Vagina (tissue), 2 donors: ENCODE measurements around the gene FZD2. TPM values are rescaled to one million over a fixed set of nuclear protein-coding genes. Genes with fewer than 3 reads are reported as not detected.
A peak's percentile ranks its signal among the peaks of the same experiment; 100 is the strongest.
"Not testable (repeated sequence)": the region's sequence is repeated elsewhere in the genome, so short reads cannot be mapped to it uniquely, and the experiment has no call there.

ENCODE experiments used
- DNase-seq, 2 donors: peaks; one replicate each; pipeline ENCODE4 v3.0.0-alpha.2; 2017; ENCODE audit errors: extremely low spot score in 2 of 2
- H3K27ac ChIP-seq: fragments of 200-600 bp; sonication (generic); one replicate; pipeline ENCODE4 v1.5.1; 2019
- H3K27me3 ChIP-seq: fragments of 200-600 bp; sonication (generic); one replicate; pipeline ENCODE4 v1.5.1; 2019
- H3K36me3 ChIP-seq, 2 donors: fragments of 200-600 bp; sonication (generic); one replicate each; pipeline ENCODE4 v1.5.1; 2017 to 2019
- H3K4me1 ChIP-seq: fragments of 200-600 bp; sonication (generic); one replicate; pipeline ENCODE4 v1.5.1; 2019
- H3K4me3 ChIP-seq, 2 donors: fragments of 200-600 bp; sonication (generic); 1 replicate in 1 of 2; 2 replicates in 1 of 2; pipeline ENCODE4 v1.5.1; 2016 to 2019
- H3K9me3 ChIP-seq: fragments of 200-600 bp; sonication (generic); one replicate; pipeline ENCODE4 v1.5.1; 2019
- POLR2A ChIP-seq, 2 donors: fragments of 450-650 bp; IDR thresholded peaks; one replicate each; pipeline ENCODE4 v1.6.1; 2017; ENCODE audit warnings: antibody characterized with exemption in 2 of 2, mild to moderate bottlenecking in 2 of 2, moderate library complexity in 2 of 2
- POLR2AphosphoS5 ChIP-seq, 2 donors: sonication (generic); formaldehyde crosslinking; IDR thresholded peaks; one replicate each; pipeline ENCODE4 v1.9.0; 2017; ENCODE audit warnings: antibody characterized with exemption in 2 of 2, mild to moderate bottlenecking in 2 of 2, low read depth in 1 of 2; ENCODE audit not compliant: insufficient read depth in 1 of 2
- intact Hi-C: fragments of 100-400 bp; cut with DNase I; formaldehyde crosslinking; loops from one replicate; pipeline ENCODE4 v1.15.1; 2023
- total RNA-seq: library from RNA; depleted of rRNA; stranded (reverse); fragments of >200 nt; gene quantifications from one replicate; pipeline ENCODE4 v1.2.3, GENCODE V29; 2016
- TF ChIP-seq, protein P1 (sequence below), 3 experiments: fragments of 450-650 bp in 2 of 3; fragments of 200-600 bp in 1 of 3; sonication (generic) in 1 of 3; IDR thresholded peaks; one replicate each; pipeline ENCODE4 v1.5.1; 2017 to 2019; ENCODE audit warnings: antibody characterized with exemption in 3 of 3, mild to moderate bottlenecking in 2 of 3, moderate library complexity in 2 of 3

The FZD2 gene
- total RNA-seq, 1 donor from 2014 or later = 7.6 TPM

DNA sequence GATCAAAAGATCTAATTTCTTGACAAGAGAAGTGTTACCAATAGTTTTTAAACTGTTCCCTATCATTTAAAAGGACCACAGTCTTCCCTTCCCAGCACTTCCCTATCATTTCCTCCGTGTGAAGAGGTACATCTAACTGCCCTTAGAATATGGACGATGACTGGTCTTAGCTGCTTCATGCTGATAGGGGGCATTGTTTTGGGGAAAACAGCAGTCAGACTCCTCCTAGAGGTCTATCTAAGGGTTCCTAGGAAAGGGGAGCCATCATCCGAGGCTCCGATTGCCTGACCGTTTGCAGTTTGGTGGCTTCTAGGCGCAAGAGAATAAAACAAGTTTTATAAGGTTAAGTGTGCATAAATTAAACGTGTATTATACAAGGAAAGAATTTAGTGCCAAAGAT is 7.1 kb downstream of the FZD2 start:
- Histone ChIP-seq H3K27ac (no peak overlapping the region), H3K4me3 (no peak overlapping the region), H3K9me3 (no peaks in the 10 kb centered on the region), H3K36me3 (no peaks in the 10 kb centered on the region), H3K27me3 (no peaks in the 10 kb centered on the region), H3K4me1 (peaks cover 8% of the 10 kb centered on the region)
- intact Hi-C loops = no loop called here
- DNase-seq = no peak
- TF ChIP-seq POLR2A (IDR thresholded peaks at IDR 0.05) (no peak), POLR2AphosphoS5 (IDR thresholded peaks at IDR 0.05; ENCODE audit: insufficient read depth in 1 of 2, low read depth in 1 of 2) (no peak)
- TF ChIP-seq, protein P1, sequence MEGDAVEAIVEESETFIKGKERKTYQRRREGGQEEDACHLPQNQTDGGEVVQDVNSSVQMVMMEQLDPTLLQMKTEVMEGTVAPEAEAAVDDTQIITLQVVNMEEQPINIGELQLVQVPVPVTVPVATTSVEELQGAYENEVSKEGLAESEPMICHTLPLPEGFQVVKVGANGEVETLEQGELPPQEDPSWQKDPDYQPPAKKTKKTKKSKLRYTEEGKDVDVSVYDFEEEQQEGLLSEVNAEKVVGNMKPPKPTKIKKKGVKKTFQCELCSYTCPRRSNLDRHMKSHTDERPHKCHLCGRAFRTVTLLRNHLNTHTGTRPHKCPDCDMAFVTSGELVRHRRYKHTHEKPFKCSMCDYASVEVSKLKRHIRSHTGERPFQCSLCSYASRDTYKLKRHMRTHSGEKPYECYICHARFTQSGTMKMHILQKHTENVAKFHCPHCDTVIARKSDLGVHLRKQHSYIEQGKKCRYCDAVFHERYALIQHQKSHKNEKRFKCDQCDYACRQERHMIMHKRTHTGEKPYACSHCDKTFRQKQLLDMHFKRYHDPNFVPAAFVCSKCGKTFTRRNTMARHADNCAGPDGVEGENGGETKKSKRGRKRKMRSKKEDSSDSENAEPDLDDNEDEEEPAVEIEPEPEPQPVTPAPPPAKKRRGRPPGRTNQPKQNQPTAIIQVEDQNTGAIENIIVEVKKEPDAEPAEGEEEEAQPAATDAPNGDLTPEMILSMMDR (IDR thresholded peaks at IDR 0.05) = no peak

DNA sequence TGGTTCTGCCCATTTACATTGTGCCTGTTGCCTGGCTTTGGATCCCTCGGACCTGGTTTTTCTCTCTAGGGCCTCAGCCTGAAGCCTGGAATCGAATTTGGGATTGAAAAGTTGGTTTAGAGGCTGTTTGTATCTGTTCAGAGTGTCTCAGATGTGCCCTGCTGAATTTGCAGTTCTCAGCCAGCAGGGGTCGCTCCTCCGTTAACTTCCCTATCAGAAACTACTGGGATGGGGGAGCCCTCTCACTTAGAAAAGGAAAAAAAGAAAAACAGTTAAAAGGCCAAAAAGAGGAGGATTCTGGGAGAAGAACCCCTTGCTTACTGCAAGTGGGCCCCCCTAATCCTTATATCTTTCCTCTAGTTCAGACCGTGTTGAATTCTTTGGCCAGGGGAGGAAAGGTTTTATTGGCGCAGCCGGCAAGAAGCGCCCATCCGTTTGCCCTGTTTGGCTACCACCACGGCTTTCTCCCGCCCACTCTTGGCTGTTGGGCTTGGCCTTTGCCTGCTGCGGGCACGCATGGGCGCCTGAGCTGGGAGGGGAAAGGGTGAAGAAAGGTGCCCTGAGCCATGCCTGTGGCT is 8.7 kb downstream of the FZD2 start:
- Histone ChIP-seq H3K27me3 (no peaks in the 10 kb centered on the region), H3K4me1 (no peaks in the 10 kb centered on the region), H3K36me3 (no peaks in the 10 kb centered on the region), H3K9me3 (no peaks in the 10 kb centered on the region), H3K27ac (no peak overlapping the region), H3K4me3 (no peak overlapping the region)
- no peak for TF ChIP-seq POLR2AphosphoS5 (IDR thresholded peaks at IDR 0.05; ENCODE audit: insufficient read depth in 1 of 2, low read depth in 1 of 2)
- no peak for TF ChIP-seq POLR2A (IDR thresholded peaks at IDR 0.05)
- TF ChIP-seq, protein P1 (IDR thresholded peaks at IDR 0.05) = no peak
- intact Hi-C loops = no loop called here
- DNase-seq = no peak

DNA sequence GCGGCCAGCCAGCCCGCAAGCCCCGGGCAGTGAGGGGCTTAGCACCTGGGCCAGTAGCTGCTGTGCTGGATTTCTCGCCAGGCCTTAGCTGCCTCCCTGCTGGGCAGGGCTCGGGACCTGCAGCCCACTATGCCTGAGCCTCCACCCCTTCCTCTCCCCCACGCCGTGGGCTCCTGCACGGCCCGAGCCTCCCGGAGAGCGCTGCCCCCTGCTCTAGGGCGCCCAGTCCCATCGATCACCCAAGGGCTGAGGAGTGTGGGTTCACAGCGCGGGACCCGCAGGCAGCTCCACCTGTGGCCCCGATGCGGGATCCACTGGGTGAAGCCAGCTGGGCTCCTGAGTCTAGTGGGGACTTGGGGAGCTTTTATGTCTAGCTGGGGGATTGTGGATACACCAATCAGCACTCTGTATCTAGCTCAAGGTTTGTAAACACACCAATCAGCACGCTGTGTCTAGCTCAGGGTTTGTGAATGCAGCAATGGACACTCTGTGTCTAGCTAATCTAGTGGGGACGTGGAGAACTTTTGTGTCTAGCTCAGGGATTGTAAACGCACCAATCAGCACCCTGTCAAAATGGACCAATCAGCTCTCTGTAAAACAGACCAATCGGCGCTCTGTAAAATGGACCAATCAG is 11.1 kb downstream of the FZD2 start:
- H3K36me3 ChIP-seq, H3K4me3 ChIP-seq, H3K27me3 ChIP-seq, intact Hi-C loops, DNase-seq, H3K27ac ChIP-seq, H3K4me1 ChIP-seq, H3K9me3 ChIP-seq: not testable (repeated sequence)

DNA sequence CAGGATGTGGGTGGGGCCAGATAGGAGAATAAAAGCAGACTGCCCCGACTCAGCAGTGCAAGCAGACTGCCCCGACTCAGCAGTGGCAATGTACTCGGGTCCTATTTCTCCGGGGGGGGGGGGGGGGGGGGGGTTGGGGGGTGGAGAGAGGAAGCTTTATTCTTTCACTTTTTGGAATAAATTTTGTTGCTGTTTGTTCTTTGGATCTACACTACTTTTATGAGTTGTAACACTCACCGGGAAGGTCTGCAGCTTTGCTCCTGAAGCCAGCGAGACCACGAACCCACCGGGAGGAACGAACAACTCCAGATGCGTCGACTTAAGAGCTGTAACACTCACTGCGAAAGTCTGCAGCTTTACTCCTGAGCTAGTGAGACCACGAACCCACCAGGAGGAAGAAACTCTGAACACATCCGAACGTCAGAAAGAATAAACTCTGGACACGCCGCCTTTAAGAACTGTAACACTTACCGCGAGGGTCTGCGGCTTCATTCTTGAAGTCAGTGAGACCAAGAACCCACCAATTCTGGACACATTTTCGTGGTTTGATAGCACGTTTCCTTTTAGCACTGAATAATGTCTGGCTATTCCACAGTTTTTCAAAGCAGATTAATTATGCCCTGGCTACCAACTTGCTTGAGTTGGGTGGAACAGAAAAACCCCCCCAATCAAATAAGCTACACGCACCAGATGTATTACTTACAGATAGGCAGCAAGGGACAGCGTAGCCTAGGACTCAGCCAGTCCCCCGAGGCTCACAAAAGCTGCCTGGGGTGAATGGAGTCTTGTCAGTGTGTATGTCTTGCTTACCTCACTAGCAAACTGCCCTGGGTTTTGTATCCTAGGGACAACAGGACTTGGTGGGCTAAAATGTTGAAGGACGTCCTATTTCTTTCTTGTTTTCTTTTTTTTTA is 11.9 kb downstream of the FZD2 start:
- TF ChIP-seq, protein P1 (IDR thresholded peaks at IDR 0.05) = no peak
- no peak for TF ChIP-seq POLR2AphosphoS5 (IDR thresholded peaks at IDR 0.05; ENCODE audit: insufficient read depth in 1 of 2, low read depth in 1 of 2)
- TF ChIP-seq POLR2A (IDR thresholded peaks at IDR 0.05) = no peak
- intact Hi-C loops = no loop called here
- Histone ChIP-seq H3K4me1 (no peaks in the 10 kb centered on the region), H3K9me3 (no peaks in the 10 kb centered on the region), H3K27me3 (no peaks in the 10 kb centered on the region), H3K4me3 (no peak overlapping the region), H3K36me3 (no peaks in the 10 kb centered on the region), H3K27ac (peak overlapping the region; percentile 6)
- no peak for DNase-seq

DNA sequence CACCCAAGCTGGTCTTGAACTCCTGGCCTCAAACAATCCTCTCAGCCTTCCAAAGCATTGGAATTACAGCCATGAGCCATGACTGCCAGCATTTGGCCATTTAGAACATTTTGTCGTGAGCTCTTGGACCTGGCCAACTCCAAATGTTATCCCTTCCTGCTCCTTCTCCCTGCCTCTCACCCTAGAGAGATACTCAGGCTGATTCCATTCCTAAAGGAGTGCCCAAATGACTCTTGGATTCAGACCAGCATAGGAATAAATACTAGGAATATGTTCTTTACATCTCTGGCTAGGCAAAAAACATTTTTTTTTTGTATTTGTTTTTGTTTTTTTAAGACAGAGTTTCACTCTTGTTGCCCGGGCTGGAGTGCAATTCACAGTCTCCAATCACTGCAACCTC is 15.5 kb downstream of the FZD2 start:
- DNase-seq = no peak
- Histone ChIP-seq H3K27me3 (no peaks in the 10 kb centered on the region), H3K9me3 (no peaks in the 10 kb centered on the region), H3K36me3 (no peaks in the 10 kb centered on the region), H3K4me3 (no peak overlapping the region), H3K27ac (no peak overlapping the region), H3K4me1 (no peaks in the 10 kb centered on the region)
- intact Hi-C loops = no loop called here
- TF ChIP-seq POLR2AphosphoS5 (IDR thresholded peaks at IDR 0.05; ENCODE audit: insufficient read depth in 1 of 2, low read depth in 1 of 2) = no peak
- no peak for TF ChIP-seq POLR2A (IDR thresholded peaks at IDR 0.05)
- TF ChIP-seq, protein P1 (IDR thresholded peaks at IDR 0.05) = no peak
